Adrenal gland (tissue), 12 donors: Measurements from ENCODE around the gene AMPD3. TPM values are rescaled to one million over a fixed set of nuclear protein-coding genes. Genes with fewer than 3 reads are reported as not detected.

Experiments used
- DNase-seq, 7 donors: peaks; one replicate each; pipeline ENCODE4 v3.0.0-alpha.2; 2019 to 2020
- H3K27ac ChIP-seq, 5 donors: fragments of 200-600 bp; sonication (generic) in 4 of 5; 1 replicate in 3 of 5; 2 replicates in 2 of 5; pipeline versions ENCODE4 v1.5.1 to v1.8.0; 2016 to 2020; ENCODE audit warnings: mild to moderate bottlenecking in 1 of 5
- H3K27me3 ChIP-seq: fragments of 200-600 bp; 2 replicates; pipeline ENCODE4 v1.8.0; 2021
- H3K36me3 ChIP-seq, 2 donors: fragments of 200-600 bp; replicated peaks in 1 of 2; 1 replicate in 1 of 2; 2 replicates in 1 of 2; pipeline versions ENCODE4 v1.5.1 to v1.8.0; 2018 to 2022
- H3K4me1 ChIP-seq, 2 donors: fragments of 200-600 bp; replicated peaks in 1 of 2; 1 replicate in 1 of 2; 2 replicates in 1 of 2; pipeline versions ENCODE4 v1.5.1 to v1.8.0; 2018 to 2021
- H3K4me3 ChIP-seq, 4 donors: fragments of 200-600 bp; sonication (generic) in 3 of 4; one replicate each; pipeline ENCODE4 v1.5.1; 2016 to 2018
- H3K9me3 ChIP-seq, 3 donors: fragments of 200-600 bp; sonication (generic) in 1 of 3; replicated peaks in 1 of 3; 1 replicate in 2 of 3; 2 replicates in 1 of 3; pipeline versions ENCODE4 v1.5.1 to v1.8.0; 2016 to 2021
- CTCF ChIP-seq, 6 experiments: fragments of 450-650 bp in 4 of 6; fragments of 200-600 bp in 2 of 6; sonication (generic) in 1 of 6; IDR thresholded peaks; 1 replicate in 5 of 6; 2 replicates in 1 of 6; pipeline versions ENCODE4 v1.5.1 to v1.8.0; 2016 to 2021; ENCODE audit warnings: antibody characterized with exemption in 6 of 6, mild to moderate bottlenecking in 2 of 6, moderate library complexity in 1 of 6
- POLR2A ChIP-seq, 2 donors: fragments of 450-650 bp; IDR thresholded peaks; one replicate each; pipeline ENCODE4 v1.6.1; 2017; ENCODE audit warnings: antibody characterized with exemption in 2 of 2, mild to moderate bottlenecking in 2 of 2, moderate library complexity in 1 of 2
- WGBS, 4 donors: extraction: QIAGEN DNeasy Blood & Tissue Kit in 2 of 4; methylation state at CpG; one replicate each; pipeline versions ENCODE4 v1.1.5 to v1.1.7; 2013 to 2017; 5-methylcytosine and 5-hydroxymethylcytosine counted together
- intact Hi-C, 2 donors: fragments of 100-400 bp; cut with DNase I; formaldehyde crosslinking; loops; one replicate each; pipeline versions ENCODE4 v1.14.1 to v1.15.0; 2022 to 2023
- polyA plus RNA-seq, 3 donors: library from polyadenylated mRNA; stranded (reverse); fragments of 200-250 nt in 2 of 3; fragments of 350-450 nt in 1 of 3; fragmentation: Illumina TruSeq in 1 of 3; extraction: RNeasy Lipid Tissue Mini Kit (QIAGEN cat#74804) in 1 of 3; gene quantifications; one replicate each; pipeline ENCODE4 v1.2.3, GENCODE V29; 2013 to 2014
- total RNA-seq, 9 donors: library from RNA; depleted of rRNA in 4 of 9; stranded (reverse); fragments of >200 nt in 4 of 9; fragments of 120-200 nt in 1 of 9; fragmentation: NEBNext Ultra II Directional in 1 of 9; extraction: Animal tissue kit (Norgen Biotek cat#: 25700) in 1 of 9; gene quantifications; one replicate each; pipeline versions ENCODE4 v1.1.0 to v1.2.4, GENCODE V29; 2013 to 2023
- donor health status: healthy with polysubstance abuse.
- donor health status: Bipolar disorder and iron deficiency.
- donor health status: DM: yes; HTN: yes; CAD: no.
- donor health status: DM: no; HTN: no; CAD: no.
- donor health status: DM: no; HTN: no; CAD: no.
- donor health status: DM: yes; HTN: yes; CAD: no.

AMPD3 gene
- total and polyA plus RNA-seq, 12 donors: 16.5 to 64.1 (median 42.9) TPM

GRCh38 chr11:10484461-10485180 is 29.6 kb downstream of the AMPD3 start:
- Histone ChIP-seq H3K4me3 (no peak overlapping the region), H3K4me1 (peaks cover 4 to 7% of the 10 kb centered on the region in 2 donors), H3K36me3 (peaks cover 0 to 40% of the 10 kb centered on the region in 2 donors), H3K27ac (no peak overlapping the region), H3K27me3 (no peaks in the 10 kb centered on the region), H3K9me3 (no peaks in the 10 kb centered on the region)
- intact Hi-C loops: no loop called here
- DNase-seq: peak in 4 of 7 donors; percentile 2 to 44 (median 14)
- 85 to 94% (median 90%) methylated on average over 16 of the region's 16 CpGs for WGBS, 4 donors
- TF ChIP-seq POLR2A (IDR thresholded peaks at IDR 0.05): no peak
- TF ChIP-seq CTCF (IDR thresholded peaks at IDR 0.05): no peak

- WGBS, 4 donors: 33 to 100% (median 49%) methylated on average over 1 to 2 of the region's 2 CpGs
- Histone ChIP-seq H3K9me3 (no peaks in the 10 kb centered on the region), H3K36me3 (peaks cover 0 to 40% of the 10 kb centered on the region in 2 donors), H3K27ac (no peak overlapping the region), H3K4me3 (no peak overlapping the region), H3K4me1 (peaks cover 13 to 17% of the 10 kb centered on the region in 2 donors), H3K27me3 (no peaks in the 10 kb centered on the region)
- TF ChIP-seq POLR2A (IDR thresholded peaks at IDR 0.05) (no peak), CTCF (IDR thresholded peaks at IDR 0.05) (no peak)
- intact Hi-C loops: no loop called here
- peak in 3 of 7 donors; percentile 8 to 33 (median 13) for DNase-seq
These were observed 30.6 kb downstream of the AMPD3 start for GRCh38 chr11:10485646-10486045.

- WGBS, 4 donors: 95 to 100% (median 97%) methylated on average over 6 to 10 of the region's 10 CpGs
- Histone ChIP-seq H3K9me3 (no peaks in the 10 kb centered on the region), H3K27ac (no peak overlapping the region), H3K27me3 (no peaks in the 10 kb centered on the region), H3K36me3 (peaks cover 0 to 40% of the 10 kb centered on the region in 2 donors), H3K4me3 (no peak overlapping the region), H3K4me1 (peaks cover 20 to 23% of the 10 kb centered on the region in 2 donors)
- intact Hi-C loops: no loop called here
- DNase-seq: peak in 3 of 7 donors; percentile 8 to 40 (median 13)
- no peak for TF ChIP-seq POLR2A (IDR thresholded peaks at IDR 0.05)
These were observed 31.2 kb downstream of the AMPD3 start for GRCh38 chr11:10486161-10486840.

- Histone ChIP-seq H3K4me3 (no peak overlapping the region), H3K4me1 (peaks cover 26 to 30% of the 10 kb centered on the region in 2 donors), H3K27me3 (no peaks in the 10 kb centered on the region), H3K9me3 (no peaks in the 10 kb centered on the region), H3K36me3 (peaks cover 0 to 38% of the 10 kb centered on the region in 2 donors), H3K27ac (no peak overlapping the region)
- DNase-seq: peak in 4 of 7 donors; percentile 12 to 35 (median 16)
- intact Hi-C loops: no loop called here
- no peak for TF ChIP-seq POLR2A (IDR thresholded peaks at IDR 0.05)
- TF ChIP-seq CTCF (IDR thresholded peaks at IDR 0.05): no peak
- 95 to 99% (median 98%) methylated on average over 14 to 16 of the region's 16 CpGs for WGBS, 4 donors
These were observed 32.1 kb downstream of the AMPD3 start for GRCh38 chr11:10487002-10487647.
